Stimulated activated CD4-positive, alpha-beta T cell treated with anti-CD3 and anti-CD28 coated beads, Interleukin-2, amount 100 ng/mL, for 4 hours (primary cell): Measurements from ENCODE around the gene GSX1.
"Not testable (repeated sequence)": the region's sequence is repeated elsewhere in the genome, so short reads cannot be mapped to it uniquely, and the experiment has no call there.

Source experiments
- DNase-seq: peaks from one replicate; pipeline ENCODE4 v3.0.0-alpha.2; 2020; ENCODE audit warnings: low read depth

GSX1 gene

DNA sequence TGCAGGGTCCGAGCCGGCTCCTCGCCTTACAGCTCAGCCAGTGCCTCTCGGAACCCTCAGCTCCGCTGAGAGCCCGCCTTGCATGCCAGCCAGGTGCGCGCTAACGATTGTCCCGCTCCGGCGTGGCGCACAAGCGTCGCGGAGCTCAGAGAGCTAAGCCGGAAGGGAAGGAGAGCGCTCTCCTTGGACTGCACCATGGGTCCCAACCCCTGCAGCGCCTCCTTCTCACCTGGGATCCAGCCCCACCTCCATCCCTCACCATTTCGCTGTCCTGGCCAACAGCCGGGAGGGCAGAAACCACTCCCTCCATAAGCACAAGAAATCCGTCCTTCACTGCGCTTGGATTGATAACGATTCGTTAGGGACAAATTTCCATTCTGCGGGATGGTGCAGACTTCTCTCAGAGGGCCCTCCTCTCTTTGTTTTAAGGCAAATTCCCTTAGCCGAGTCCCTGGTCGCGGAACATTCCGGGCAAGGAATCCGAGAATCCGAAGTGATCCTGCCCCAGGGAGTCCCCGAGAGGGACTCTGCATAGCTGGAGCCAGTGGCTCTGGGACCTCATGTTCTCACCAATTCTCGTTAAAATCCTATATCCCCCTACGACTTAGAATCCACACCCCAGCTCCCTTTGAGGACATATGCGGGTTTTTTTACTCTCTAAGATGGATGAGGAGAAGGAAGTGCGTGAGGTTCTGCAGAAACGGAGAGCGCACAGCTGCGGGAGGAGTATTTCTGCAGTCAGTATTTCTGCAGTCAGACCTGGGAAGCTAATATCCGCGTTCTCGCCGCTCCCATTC is 2.8 kb downstream of the GSX1 start:
- no peak for DNase-seq

- no peak for DNase-seq
These were observed 3.4 kb downstream of the GSX1 start for GRCh38 chr13:27795718-27796019.

- DNase-seq: no peak
These were observed 4.4 kb downstream of the GSX1 start for GRCh38 chr13:27796544-27797227.

DNA sequence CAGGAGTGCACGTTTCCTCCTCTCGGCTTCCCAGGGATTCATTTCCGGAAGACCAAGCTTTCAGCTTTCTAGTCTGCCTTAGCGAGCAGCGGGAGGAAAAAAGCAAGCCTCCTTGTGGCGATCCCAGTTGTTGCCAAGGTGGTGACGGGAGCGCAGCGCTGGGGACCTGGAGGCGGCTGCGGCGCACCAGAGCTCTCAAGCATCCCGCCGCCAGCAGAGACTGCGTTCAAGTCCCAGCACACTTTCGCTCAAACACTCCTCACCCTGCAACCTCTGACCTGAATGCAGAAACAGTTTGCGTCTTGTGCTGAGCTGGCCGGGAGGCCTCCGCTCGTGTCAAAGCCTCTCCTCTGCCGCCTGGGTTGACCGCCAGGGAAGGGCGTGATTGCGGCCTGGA is 4.9 kb downstream of the GSX1 start:
- no peak for DNase-seq

GRCh38 chr13:27806744-27807387 is 14.6 kb downstream of the GSX1 start:
- no peak for DNase-seq

- DNase-seq: no peak
These were observed 16.7 kb downstream of the GSX1 start for GRCh38 chr13:27808851-27809550.

GRCh38 chr13:27810009-27810408 is 17.7 kb downstream of the GSX1 start:
- no peak for DNase-seq

- DNase-seq: no peak
These were observed 18.2 kb downstream of the GSX1 start for GRCh38 chr13:27810461-27810860.

DNA sequence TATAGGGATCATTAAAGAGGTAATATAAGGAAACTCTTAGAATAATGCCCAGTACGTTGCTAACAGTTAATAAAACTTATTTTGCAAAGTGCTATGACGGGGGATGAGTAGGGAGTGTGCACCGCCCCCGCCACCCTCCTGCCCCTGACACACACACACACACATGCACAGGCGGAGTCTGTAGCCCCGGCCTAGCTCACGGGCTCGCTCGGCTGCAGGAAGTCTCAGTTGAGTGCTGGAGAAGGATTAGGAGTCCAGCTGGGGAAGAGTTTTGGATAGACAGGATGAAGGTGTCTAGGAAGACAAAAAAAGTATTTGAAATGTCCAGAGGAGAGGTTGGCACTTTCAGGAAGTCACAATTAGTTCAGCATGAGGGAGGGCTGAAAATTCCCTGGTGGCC is 21.5 kb downstream of the GSX1 start:
- no peak for DNase-seq

- not testable (repeated sequence) for DNase-seq
These were observed 25.5 kb downstream of the GSX1 start for GRCh38 chr13:27817832-27818231.

- no peak for DNase-seq
These were observed 28.5 kb downstream of the GSX1 start for GRCh38 chr13:27820524-27821482.

GRCh38 chr13:27821566-27821965 is 29.3 kb downstream of the GSX1 start:
- DNase-seq: no peak

DNA sequence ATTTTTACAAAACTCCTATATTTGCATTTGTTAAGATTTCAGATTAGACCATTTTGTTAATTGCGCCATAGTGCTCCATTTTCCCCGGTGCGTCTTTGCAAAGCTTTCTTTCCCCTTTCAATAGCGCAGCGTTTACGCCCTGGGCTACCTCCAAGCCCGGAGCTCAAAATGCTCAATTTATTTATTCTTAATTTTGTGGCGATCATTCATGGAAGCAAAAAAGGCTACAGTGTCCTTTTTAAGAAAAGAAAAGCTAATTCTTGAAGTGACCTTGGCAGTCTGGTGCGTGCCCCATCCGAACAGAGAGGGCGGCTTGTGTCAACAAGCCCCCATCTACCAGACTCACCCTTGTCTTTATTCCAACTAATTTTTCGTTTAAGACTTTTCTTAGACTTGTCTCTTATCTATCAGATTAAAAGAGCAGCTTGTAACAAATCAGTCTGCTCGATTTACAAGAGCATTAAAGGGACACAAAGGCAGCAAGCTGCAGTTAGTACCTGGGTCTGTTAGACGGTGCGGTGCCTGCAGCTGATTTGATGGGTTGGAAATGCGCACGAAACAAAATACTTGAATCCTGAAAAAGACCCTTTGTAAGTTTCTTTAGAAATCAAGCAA is 30.1 kb downstream of the GSX1 start:
- DNase-seq: no peak

DNA sequence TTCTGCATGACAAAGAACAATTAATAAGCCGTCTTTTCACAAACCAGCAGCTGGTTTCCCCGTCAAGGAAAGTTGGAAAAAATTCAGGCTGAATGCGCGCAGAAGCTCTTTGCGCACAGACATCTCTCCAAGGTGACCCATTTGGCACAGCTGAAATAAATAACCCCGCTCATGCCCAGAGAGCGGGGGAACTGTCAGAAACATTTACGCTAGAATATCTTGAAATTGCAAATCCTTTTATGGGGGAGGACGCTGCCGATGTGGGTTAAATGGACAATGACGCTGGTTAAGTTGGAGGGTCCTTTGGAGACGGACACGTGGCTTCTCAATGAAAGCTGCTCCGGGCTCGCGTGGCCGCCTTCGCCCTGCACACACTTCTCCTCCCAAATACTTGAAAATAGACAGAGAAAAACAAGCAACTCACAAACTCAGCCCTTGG is 30.6 kb downstream of the GSX1 start:
- DNase-seq: no peak

- DNase-seq: no peak
These were observed 31.8 kb downstream of the GSX1 start for GRCh38 chr13:27824121-27824520.

DNA sequence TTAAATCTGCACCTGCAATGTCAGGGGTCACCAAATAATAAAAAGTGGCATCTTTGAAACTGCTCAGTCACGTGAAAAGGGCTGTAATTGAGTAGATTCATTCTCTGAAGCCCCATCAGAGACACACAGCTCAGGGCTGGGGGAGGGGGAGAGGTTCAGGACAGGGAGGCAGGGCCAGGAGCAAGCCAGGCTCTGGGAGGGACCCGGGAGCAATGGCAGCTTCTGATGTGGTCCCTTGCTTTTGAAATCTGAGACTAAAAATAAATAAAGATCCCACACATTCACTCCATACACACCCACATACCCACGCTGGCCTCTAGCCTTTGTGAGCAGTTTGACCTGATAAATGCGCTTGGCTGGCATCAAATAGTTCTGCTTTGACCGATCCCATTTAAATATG is 32.8 kb downstream of the GSX1 start:
- DNase-seq: no peak

DNA sequence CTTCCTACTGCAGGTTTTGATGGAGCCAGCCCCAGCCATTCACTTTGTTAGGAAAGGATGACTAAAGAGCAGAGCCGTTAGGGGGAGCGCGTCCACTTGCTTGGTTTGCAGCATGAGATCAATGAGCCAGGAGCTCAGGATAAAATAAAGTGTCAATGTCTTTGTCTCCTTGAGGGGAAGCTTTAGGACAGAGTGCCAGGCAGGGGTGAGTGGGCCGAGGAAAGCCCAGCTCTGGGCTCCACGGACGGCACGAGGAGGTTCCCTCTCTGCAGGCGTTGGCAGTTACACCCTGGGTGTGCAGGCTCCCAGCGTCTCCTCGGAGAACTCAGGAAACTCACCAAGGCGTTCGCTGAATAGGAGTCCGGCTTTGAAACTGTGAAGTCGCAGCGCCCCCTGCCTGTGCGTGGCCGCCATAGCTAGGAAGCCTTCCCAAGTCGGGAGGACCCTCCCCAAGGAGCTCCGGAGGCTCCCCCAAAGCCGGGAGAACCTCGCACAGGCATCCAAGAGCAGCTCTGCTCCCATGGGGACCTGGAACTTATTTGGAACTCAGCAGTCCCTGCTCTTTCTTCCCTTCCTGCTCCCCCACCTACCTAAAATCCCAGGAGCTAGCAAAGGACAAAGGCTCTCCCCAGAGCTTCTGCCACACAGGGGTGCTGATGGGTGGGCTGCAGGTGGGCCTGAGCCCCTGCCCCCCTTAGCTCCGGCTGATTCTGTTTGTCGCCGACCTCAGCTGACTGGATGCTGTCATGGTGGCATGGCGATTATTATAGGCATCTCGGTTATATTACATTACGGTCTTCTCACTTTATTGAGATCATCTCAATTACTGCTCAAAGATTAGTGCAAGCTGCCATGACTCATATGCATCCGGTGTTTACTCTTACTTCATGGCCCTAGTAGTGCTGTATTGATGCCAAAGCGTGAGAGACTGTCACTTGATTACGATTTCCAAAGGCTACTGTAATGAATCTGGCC is 34.4 kb downstream of the GSX1 start:
- DNase-seq: peak; percentile 48

DNA sequence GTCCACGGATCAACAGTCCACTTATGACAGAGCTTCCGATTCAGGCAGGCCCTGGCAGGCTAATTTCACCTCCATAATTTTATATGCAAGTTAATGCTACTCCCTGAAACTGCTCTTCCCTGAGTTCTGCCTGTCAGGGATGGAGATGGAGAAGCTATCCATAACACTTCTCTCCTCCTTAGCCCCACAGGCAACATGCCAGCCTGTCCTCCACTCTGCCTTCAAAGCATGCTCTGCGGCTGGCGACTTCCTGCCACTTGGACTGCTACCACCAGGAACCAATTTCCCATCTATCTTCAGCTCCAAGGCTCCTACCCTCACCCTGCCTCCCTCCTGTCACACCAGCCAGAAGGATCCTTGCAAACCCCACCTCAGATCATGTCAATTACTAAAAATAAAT is 35.4 kb downstream of the GSX1 start:
- no peak for DNase-seq

DNA sequence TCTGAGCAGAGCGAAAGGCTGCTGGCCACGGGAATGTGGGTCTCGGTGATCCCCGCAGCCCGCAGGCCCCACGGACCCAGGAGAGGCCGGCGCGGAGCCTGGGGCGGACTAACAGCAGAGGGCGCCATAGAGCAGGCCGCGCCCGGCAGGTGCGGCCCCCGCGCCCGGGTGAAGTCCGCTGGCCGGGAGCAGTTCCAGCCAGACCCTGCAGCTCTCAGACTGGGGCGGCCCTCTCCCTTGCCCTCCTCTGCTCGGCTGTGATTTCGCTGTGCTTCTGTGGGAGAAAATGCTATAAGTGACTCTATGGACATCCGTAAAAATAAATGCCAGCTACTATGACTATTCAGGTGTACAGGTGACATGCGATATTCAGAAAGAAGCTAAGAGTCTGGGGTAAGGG is 37.7 kb downstream of the GSX1 start:
- peak; percentile 31 for DNase-seq

GRCh38 chr13:27833206-27833605 is 40.9 kb downstream of the GSX1 start:
- no peak for DNase-seq
